Stimulated activated CD8-positive, alpha-beta memory T cell treated with anti-CD3 and anti-CD28 coated beads, Interleukin-4, amount 100 ng/mL, for 48 hours (primary cell): ENCODE results near the gene TBX1.

Source experiments
- DNase-seq: peaks from one replicate; pipeline ENCODE4 v3.0.0-alpha.2; 2020

TBX1 gene

GRCh38 chr22:19738664-19739447 is 21.7 kb upstream of the TBX1 start:
- DNase-seq: no peak

GRCh38 chr22:19739448-19739895 is 21.1 kb upstream of the TBX1 start:
- no peak for DNase-seq

GRCh38 chr22:19739911-19740449 is 20.6 kb upstream of the TBX1 start:
- DNase-seq: no peak

- DNase-seq: no peak
Measured at GRCh38 chr22:19740586-19740985, 20.0 kb upstream of the TBX1 start.

GRCh38 chr22:19741053-19741452 is 19.5 kb upstream of the TBX1 start:
- DNase-seq: no peak

GRCh38 chr22:19742160-19743066 is 18.2 kb upstream of the TBX1 start:
- DNase-seq: no peak

- no peak for DNase-seq
Measured at GRCh38 chr22:19743081-19743480, 17.5 kb upstream of the TBX1 start.

- DNase-seq: no peak
Measured at GRCh38 chr22:19743651-19744050, 16.9 kb upstream of the TBX1 start.

- DNase-seq: no peak
Measured at GRCh38 chr22:19744350-19745006, 16.1 kb upstream of the TBX1 start.

GRCh38 chr22:19745155-19746101 is 15.2 kb upstream of the TBX1 start:
- no peak for DNase-seq

GRCh38 chr22:19746726-19747125 is 13.9 kb upstream of the TBX1 start:
- DNase-seq: no peak

- DNase-seq: no peak
Measured at GRCh38 chr22:19747551-19747950, 13.0 kb upstream of the TBX1 start.

- DNase-seq: no peak
Measured at GRCh38 chr22:19748139-19748538, 12.4 kb upstream of the TBX1 start.

- no peak for DNase-seq
Measured at GRCh38 chr22:19748991-19749664, 11.4 kb upstream of the TBX1 start.

- DNase-seq: no peak
Measured at GRCh38 chr22:19749876-19750275, 10.7 kb upstream of the TBX1 start.

GRCh38 chr22:19750507-19751490 is 9.8 kb upstream of the TBX1 start:
- no peak for DNase-seq

GRCh38 chr22:19751497-19752245 is 8.9 kb upstream of the TBX1 start:
- no peak for DNase-seq

GRCh38 chr22:19753090-19753842 is 7.3 kb upstream of the TBX1 start:
- no peak for DNase-seq
